ENCODE data around the gene CNPY4.
"Not testable (repeated sequence)": the region's sequence is repeated elsewhere in the genome, so short reads cannot be mapped to it uniquely, and the experiment has no call there.

Gene CNPY4

GRCh38 chr7:100122067-100122466, 2.6 kb downstream of the CNPY4 start:
- DNase-seq: peak; percentile 40

DNA sequence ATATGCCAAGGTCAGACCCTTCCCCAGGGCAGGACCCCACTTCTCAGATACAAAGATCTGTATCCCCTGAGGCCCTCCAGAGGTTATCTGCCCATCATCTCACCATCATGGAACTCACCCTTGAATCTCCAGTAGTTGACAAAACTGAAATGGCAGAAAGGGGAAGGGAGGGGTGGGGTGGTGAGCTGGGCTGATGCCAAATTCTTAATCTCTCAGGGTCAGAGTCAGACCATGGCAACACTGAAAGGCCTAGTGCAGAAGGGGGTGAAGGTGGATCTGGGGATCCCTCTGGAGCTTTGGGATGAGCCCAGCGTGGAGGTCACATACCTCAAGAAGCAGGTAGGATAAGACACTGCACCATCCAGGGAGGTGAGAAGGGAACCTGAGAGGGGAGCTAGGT, 3.1 kb downstream of the CNPY4 start:
- no peak for DNase-seq

GRCh38 chr7:100124301-100125230, 5.1 kb downstream of the CNPY4 start:
- no peak for DNase-seq

- no peak for DNase-seq
Observed at GRCh38 chr7:100126239-100126930, 7.0 kb downstream of the CNPY4 start.

DNA sequence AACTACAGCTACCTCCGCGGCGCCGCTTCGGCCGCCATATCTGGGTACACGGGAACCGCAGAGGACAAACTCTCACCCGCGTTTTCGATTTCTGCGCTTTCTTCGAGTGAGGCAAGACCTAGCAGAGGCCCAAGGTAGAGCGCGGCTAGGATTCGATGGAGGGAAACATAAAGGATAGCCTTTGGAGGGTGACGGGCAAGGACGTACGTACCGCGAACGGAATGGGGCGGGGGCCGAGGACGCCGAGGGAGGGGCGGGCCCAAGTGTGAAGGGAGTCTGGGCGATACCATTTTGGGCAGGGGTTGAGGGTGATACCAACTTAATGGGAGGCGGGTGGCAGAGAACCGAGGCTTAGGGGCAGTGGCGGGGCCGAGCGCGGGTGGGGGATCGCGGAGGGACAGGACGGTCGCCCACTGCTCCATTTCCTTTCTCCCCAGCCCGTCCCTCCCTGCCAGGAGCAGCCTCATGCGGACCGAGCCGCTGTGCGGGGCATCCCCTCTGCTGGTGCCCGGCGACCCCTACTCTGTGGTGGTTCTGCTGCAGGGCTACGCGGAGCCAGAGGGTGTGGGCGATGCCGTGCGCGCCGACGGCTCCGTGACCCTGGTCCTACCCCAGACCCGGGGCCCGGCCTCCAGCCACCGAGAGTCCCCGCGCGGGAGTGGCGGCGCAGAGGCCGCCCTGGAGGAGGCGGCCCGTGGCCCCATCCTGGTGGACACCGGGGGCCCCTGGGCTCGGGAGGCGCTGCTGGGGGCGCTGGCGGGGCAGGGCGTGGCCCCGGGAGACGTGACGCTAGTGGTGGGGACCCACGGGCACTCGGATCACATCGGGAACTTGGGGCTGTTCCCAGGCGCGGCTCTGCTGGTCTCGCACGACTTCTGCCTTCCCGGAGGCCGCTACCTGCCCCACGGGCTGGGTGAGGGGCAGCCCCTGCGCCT, 7.8 kb downstream of the CNPY4 start, which contains the start of gene MBLAC1:
TSS of gene MBLAC1 (plus strand) at position 37 of the 935 bp plus-strand sequence. CDS start at position 466, 429 bp downstream.
- DNase-seq: peak; percentile 68

- no peak for DNase-seq
Observed at GRCh38 chr7:100127866-100128636, 8.6 kb downstream of the CNPY4 start.

DNA sequence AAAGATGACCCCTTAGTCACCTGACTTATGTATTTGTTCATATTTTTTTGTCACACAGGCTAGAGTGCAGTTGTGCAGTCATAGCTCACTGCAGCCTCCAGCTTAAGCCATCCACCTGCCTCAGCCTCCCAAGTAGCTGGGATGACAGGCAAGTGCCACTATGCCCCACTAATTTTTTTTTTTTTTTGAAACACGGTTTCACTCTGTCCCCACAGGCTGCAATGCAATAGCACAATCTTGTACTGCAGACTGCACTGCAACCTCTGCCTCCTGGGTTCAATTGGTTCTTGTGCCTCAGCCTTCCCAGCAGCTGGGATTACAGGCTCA, 9.2 kb downstream of the CNPY4 start:
- no peak for DNase-seq

GRCh38 chr7:100130220-100130607, 10.8 kb downstream of the CNPY4 start:
- DNase-seq: not testable (repeated sequence)

- DNase-seq: no peak
Observed at GRCh38 chr7:100130608-100131453, 11.4 kb downstream of the CNPY4 start.

GRCh38 chr7:100132126-100132525, 12.7 kb downstream of the CNPY4 start:
- DNase-seq: no peak

DNA sequence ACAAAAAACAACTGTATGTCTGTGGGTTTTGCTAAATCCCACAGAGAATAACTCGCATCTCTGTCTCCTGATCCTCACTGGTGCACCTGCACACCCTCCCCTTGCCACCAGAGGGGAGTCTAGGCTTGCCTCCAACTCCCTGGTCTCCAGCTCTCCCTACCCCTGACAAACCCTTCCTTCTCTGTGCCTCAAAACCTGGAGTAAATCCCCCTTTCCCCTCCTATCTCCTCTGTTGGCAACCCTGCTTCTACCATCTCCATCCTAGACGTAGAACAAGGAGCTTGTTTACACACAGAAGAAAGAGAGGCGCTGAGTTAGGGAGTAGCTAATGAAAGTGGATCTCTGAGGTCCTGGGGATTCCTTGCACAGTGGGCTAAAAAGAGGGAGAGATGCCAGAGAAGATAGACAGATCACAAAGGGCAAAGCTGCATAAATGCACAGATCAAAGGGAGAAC, 13.3 kb downstream of the CNPY4 start:
- DNase-seq: no peak

- DNase-seq: peak; percentile 41
Observed at GRCh38 chr7:100137851-100138760, 18.7 kb downstream of the CNPY4 start.

DNA sequence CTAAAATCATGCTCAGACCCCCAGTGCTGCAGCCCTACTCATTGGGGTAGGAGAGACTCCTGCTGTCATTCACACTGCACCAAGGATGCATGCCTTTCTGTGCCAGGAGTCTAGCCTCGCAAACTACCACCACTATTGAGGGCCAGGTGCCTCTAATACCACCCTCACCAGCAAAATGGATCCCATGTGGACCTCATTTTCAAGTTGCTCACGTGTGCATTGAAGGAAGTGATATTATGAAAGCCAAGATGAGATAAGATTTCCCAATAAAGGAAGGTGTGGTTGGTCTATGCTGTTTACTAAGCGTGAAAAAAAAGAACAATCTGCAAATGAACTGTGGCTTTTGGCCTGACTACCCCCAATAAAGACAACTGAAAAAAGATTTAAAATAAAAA, 22.1 kb downstream of the CNPY4 start:
- no peak for DNase-seq

DNA sequence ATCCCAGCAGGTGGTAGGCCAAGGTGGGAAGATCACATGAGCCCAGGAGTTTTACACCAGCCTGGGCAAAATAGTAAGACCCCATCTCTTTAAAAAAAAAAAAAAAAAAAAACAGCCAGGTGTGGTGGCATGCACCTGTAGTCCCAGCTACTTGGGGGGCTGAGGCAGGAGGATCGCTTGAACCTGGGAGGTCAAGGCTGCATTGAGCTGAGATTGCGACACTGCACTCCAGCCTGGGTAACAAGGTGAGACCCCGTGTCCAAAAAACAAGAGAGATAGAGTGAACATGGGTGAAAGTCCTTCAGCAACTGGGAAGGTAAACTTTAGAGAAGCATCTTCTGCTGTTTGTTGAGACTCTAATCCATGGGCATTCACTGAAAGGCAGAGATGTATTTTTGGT, 23.0 kb downstream of the CNPY4 start:
- no peak for DNase-seq

DNA sequence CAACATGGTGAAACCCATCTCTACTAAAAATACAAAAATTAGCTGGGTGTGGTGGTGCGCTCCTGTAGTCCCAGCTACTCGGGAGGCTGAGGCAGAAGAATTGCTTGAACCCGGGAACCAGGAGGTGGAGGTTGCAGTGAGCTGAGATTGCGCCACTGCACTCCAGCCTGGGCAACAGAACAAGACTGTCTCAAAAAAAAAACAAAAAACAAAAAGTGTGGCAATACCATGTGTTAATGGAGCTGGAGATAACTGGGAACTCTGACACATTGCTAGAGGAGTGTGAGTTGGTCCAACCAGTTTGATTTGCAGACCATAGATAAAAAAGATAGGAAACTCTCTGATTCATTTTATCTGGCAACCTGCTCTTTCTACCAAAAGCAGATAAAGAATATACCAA, 26.9 kb downstream of the CNPY4 start:
- DNase-seq: not testable (repeated sequence)

DNA sequence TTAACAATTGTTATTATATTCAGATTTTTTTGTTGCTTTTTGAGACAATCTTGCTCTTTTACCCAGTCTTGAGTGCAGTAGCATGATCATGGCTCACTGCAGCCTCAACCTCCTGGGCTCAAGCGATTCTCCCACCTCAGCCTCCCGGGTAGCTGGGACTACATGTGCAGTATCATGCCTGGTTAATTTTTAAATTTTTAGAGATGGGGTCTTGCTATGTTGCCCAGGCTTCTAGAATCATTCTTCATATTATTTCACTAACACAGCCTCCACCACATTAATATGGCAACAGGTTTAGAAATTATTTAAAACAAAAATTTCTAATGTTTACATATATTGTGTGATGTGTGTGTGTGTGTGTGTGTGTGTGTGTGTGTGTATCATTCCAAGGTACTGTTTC, 27.8 kb downstream of the CNPY4 start:
- no peak for DNase-seq

DNA sequence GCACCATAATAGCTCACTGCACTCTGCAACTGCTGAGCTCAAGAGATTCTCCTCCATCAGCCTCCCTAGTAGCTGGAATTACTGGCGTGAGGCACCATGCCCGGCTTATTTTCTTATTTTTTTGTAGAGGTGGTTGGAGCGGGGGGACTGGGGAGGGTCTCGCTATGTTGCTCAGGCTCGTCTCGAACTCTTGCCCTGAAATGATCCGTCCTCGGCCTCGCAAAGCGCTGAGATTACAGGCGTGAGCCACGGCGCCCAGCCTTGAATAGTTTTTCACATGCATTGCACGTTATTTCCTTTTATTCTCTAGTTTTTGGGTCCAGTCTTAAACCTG, 28.8 kb downstream of the CNPY4 start:
- DNase-seq: no peak

- peak; percentile 97 for DNase-seq
Observed at GRCh38 chr7:100148559-100149328, 29.3 kb downstream of the CNPY4 start, which contains the start of gene LAMTOR4. TSS of gene LAMTOR4 (plus strand) at chr7:100148918. CDS start at chr7:100148973, 55 bp downstream.

DNA sequence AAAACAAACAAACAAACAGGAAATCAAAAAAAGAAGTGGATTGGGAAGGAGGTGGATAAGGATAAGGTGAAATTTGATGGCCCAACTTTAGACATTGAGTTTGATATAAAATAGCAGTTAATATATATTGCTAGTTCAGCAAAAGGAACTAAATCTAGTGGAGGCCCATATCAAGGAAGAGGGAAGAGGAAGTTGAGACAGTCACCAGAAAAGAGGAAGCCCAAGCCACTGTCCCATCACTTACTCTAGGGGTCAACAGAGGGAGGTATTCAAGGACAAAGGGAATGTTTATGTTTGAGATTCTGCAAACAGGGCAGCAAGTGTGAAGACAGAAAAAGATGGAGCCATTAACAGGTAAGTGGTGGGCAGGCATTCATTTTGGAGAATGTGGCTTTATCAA, 33.0 kb downstream of the CNPY4 start:
- no peak for DNase-seq

Measured in NCI-H1436 treated with DMSO at 0.1 percent for 48 hours (cell line).